GM19023 (cell line): ENCODE measurements around the gene DLK1.

Experiments used
- ATAC-seq: cut with Tn5 transposase; IDR thresholded peaks from one replicate; pipeline ENCODE4 v1.9.1; 2021; ENCODE audit warnings: mild to moderate bottlenecking, moderate library complexity; ENCODE audit not compliant: unreplicated experiment

DLK1 gene

DNA sequence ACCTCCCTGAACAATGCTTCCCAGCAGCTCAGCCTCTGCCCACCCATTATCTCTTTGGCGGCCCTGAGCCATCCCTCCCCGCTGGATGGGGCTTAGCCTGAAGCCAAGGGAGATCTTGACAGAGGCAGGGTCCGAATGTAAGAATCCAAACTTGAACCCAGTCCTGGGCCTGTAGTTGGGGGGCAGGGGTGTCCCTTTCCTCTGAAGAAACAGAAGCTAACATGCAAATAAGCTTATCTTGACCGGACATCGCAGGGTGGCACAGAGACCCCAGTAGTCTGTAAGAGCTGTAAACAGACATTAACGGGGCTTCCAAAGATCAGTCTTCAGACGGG lies 6.0 kb downstream of the DLK1 start:
- no peak for ATAC-seq

DNA sequence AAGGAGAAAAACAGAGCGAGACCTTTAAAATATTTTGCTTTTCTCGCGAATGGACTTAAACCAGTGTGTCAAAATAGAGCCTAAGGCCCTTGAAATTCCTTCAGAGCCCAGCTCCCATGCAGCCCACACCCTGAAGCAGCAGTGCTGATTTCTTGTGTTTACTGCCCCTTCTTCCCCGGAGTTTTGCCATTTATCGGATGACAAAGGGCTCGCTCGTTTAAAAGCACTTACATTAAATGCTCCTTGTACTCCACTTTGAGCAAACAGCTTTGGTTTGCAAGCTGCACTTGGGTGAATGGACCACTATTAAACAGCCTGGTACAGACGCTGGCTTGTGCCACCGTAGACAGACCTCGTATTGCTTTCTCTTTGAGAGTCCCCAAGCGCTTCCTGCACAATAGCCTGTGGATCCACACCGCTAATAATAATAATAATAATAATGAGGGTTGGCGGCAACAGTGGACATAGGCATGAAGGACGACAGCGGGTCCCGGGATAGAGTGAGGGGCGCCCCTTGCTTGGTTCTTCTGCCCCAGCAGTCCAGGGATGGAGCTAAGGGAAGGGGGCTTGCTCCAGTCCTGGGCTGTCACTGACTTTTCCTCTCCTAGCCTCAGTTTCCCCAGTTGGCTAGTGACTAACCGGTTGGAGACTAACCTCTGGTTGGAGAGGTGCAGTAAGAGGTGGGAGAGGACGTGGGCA lies 6.6 kb downstream of the DLK1 start:
- no peak for ATAC-seq

DNA sequence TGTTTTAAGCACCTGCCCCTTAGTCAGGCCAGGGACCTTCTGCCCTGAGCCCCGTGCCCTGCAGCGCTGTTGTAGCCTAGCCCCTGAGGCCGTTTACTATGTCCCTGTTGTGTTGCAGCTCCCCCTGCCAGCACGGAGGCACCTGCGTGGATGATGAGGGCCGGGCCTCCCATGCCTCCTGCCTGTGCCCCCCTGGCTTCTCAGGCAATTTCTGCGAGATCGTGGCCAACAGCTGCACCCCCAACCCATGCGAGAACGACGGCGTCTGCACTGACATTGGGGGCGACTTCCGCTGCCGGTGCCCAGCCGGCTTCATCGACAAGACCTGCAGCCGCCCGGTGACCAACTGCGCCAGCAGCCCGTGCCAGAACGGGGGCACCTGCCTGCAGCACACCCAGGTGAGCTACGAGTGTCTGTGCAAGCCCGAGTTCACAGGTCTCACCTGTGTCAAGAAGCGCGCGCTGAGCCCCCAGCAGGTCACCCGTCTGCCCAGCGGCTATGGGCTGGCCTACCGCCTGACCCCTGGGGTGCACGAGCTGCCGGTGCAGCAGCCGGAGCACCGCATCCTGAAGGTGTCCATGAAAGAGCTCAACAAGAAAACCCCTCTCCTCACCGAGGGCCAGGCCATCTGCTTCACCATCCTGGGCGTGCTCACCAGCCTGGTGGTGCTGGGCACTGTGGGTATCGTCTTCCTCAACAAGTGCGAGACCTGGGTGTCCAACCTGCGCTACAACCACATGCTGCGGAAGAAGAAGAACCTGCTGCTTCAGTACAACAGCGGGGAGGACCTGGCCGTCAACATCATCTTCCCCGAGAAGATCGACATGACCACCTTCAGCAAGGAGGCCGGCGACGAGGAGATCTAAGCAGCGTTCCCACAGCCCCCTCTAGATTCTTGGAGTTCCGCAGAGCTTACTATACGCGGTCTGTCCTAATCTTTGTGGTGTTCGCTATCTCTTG lies 7.6 kb downstream of the DLK1 start:
- no peak for ATAC-seq

DNA sequence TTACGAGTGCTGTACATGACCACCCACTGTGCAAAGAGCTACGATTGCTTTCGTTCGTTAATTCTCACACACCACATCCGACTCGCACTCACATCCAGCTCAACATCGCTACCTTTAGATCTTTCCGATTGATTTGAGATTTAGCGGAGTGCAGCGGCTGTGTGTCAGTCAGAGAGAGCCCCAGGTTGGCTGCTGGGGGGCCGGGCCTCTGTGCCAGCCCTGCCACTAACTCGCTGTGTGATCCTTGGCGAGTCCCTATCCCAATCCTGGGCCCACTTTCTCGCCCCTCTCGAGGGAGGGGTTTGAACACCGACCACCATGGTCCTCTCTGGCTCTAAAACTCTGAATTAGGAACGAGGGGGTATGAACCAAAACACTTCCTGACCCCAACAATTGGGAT lies 8.6 kb downstream of the DLK1 start:
- ATAC-seq = no peak

DNA sequence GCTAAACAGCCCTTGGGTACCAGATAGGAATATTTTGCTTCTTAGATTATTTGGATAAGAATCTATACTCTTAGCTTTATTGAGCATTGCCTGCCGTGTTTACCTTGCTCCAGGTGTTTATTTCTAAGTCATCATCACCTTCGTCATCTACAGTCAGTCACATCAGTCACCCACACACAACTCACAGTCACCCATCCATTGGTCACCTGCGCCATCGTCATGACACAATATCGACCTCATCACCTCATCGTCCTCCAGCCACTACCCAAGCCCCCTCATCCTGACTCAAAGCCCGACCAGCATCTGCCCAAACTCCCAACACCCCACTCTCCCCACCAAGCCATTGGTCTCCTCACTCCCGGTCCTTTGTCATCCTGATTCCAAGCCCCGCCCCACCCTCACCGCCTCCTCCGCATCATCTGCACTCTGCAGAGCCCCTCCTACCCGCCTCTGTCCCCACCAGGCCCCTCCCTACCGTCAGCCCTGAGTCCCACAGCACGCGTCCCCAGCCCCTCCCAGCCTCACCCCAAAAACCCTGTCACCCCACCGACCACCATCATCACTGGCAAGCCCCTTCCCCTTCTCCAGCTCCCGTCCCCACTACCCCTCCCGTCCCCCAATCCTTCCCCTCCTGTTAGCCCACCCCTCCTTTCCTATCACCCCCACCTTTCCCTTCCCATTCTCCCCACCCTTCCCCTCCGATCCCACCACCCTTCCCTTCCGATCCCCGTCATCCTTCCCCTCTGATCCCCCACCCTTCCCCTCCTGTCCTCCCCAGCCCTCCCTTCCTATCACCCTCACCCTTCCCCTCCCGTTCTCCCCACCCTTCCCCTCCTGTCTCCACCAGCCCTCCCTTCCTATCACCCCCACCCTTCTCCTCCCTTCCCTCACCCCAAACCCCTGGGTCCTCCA lies 9.8 kb downstream of the DLK1 start:
- no peak for ATAC-seq

DNA sequence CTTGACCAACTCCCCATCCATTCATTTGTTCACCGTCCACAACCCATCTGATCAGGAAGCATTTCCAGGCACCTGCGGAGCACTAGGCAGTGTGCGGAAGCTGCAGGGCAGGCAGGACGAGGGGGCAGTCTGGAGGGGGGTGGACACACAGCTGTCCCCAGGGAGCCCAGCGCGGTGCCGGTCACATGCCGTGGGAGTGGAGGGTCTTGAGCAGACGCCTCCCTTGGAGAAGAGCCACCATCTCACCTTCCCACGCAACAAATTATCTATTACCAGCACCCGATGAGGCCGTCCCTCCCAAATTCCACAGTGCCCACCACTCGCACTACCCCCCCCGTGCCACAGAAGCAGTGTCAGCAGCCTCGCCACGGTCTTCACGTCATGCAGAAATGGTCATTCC lies 10.8 kb downstream of the DLK1 start:
- ATAC-seq = no peak

DNA sequence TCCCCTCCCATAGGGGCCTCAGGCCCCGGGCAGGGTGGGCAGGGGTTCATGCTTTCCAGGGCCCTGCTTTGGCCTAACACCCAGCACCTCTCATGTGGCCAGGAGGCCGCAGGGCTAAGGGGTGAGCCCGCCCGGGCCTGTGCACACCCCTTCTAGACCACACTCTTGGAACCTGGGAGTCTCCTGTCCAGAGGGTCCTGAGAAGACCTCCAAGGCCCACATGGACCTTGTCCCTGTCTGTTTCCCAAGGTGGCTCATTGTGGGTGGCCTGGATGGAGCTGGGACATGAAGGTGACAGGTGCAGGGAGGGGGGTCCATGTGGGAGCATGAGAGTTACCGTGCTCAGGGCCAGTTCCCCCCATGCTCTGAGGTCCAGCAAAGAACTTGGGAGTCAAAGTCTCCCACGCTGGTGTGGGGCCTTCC lies 11.6 kb downstream of the DLK1 start:
- no peak for ATAC-seq

DNA sequence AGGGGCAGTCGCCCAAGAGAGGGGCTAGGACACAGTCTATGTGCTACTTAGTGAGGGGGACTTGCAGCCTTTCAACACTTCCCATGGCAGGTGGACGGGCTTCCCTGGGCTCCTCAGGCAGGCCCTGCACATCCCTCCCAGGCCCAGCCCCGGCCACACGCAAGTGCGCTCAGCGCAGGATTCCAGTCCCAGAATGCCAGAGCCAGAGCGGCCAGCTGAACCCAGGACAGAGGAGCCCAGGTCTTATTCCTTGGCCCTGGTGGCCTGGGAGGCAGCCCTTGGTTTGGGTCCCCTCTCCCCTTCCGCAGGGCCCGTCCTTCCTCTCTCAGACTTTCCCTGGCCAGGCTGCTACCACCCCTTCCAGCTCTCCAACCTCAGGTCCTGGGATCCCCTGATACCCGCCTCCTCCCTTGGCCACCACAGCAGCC lies 12.0 kb downstream of the DLK1 start:
- ATAC-seq = no peak

DNA sequence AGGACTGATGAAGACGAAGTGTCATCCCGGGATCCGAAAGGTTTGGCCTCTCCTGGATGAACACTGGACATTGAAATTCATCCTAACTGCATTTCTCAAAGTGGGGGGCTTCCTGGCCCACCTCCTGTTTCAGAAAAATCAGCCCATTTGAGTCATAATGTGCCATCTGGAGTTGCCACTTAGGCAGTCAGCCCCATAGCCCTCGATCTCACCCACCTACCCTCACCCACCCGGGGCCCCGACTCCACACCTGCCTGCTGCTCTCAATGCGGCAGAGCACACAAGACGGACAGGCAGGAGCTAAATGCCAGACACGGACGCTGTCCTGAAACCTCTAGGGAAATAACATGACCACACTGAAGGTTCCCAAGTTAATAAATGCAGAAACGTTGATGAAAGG lies 12.6 kb downstream of the DLK1 start:
- ATAC-seq = no peak

DNA sequence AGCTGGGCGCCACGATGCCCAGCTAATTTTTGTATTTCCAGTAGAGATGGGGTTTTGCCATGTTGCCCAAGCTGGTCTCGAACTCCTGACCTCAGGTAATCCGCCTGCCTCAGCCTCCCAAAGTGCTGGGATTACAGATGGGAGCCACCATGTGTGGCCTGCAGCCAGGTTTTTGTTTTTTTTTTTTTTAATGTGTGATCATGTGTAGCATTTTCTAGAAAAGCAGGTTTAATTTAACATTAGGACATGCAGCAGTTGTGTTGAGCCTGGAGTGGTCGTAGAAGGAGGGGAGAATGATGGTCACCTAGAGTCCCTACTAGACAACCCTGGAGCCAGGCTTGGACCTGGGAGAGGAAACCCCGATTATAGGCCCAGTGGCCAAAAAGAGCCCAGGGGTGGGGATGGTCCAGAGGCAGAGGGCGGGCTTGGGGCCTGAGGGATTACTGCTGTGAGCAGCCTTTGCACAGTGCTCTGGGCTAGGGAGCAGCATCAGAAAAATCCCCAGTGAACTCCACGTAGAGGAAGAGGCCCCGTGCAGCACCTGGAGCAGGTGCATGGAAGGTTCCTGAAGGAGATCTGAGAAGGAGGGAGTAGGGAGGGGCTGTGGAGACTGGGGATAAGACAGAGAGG lies 13.6 kb downstream of the DLK1 start:
- ATAC-seq = no peak

DNA sequence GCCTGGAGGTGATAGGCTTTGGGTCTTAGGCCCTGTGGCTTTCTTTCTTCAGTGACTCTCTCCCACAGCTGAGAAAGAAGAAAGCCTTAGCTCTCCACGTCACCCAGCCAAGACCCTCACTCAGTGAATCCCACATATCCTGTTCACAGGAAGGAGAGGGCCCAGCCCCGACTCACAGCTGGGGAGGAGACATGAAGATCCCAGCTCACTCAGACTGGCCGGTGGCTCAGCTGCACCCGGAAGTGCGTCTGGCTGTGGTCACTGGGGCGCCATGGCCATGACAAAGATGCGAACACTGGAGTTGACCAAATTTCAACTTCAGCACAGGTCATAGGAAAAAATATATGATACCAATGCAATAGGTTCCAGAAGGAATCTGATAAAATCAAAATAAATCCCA lies 14.2 kb downstream of the DLK1 start:
- no peak for ATAC-seq

DNA sequence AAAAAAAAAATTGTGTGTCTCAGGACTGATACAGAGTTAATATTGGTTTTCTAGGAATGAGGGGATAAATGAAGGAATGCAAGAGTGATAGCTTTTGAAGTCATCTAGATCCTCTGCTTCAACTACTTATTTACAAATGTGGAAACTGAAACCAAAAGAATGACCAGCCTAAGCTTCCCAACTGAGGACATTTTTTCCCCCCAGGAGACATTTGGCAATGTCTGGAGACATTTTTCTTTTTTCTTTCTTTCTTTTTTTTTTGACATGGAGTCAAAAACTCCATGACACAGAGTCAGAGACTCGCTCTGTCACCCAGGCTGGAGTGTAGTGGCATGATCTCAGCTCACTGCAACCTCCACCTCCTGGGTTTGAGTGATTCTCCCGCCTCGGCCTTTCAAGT lies 15.3 kb downstream of the DLK1 start:
- ATAC-seq = no peak

DNA sequence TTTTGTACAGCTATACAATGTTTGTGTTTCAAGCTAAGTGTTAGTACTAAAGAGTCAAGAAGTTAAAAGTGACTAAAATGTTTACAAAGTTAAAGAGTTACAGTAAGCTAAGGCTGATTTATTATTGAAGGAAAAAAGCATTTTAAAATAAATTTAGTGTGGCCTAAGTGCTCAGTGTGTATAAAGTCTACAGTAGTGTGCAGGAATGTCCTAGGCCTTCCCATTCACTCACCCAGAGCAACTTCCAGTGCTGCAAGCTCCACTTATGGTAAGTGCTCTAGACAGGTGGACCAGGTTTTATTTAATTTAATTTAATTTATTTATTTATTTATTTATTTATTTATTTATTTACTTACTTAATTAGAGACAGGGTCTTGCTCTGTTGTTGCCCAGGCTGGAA lies 19.6 kb downstream of the DLK1 start:
- ATAC-seq = no peak

DNA sequence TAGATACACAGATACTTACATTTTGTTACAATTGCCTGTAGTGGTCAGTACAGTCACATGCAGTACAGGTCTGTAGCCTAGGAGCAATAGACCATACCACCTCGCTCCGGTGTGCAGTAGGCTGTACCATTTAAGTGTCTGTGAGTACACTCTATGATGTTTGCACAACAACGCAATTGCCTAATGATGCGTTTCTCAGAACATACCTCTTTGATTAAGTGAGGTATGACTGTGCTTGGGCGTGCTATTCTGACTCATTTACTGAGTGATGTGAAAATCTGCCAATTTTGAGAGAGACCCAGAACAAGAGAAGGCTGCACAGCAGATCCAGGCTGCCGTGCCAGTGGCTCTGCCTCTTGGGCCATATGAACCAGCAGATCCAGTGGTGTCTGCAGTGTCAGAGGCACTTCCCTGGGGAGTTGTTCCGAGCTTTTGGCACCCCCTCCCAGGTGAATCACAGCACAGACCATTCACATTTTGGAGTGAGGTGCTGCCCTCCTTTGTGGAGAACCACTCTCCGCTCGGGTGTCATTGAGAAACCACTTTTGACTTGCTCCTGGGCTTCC lies 20.4 kb downstream of the DLK1 start:
- ATAC-seq = no peak

DNA sequence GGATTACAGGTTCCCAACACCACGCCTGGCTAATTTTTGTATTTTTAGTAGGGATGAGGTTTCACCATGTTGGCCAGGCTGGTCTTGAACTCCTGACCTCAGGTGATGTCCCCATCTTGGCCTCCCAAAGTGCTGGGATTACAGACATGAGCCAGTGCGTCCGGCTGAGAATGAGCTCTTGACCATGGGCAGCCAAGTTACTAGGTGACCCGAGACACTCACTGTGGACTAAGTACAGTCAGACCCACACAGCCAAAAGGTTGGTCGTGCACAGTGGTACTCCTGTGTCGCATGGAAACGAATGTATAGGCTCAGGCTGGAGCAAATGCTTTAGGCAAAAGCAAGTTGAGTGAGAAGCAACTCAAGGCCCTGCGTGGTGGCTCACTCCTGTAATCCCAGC lies 21.0 kb downstream of the DLK1 start:
- ATAC-seq = no peak

DNA sequence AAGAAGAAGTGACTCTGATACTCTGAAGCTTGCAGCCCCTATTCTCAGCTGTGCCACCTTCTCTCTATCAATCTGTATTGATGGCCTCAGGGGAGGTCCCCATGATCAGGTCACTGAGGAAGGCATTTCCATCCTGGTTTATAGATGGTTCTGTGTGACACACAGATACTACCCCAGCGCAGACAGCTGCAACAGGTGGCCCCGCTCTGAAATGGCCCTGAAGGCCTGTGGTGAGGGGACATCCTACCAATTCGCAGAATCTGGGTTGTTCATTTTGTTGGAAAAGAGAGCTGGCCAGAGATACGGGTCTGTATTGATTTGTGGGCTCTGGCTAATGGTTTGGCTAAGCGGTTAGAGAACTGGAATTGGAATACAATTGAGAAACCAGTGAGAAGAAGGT lies 21.7 kb downstream of the DLK1 start:
- no peak for ATAC-seq

DNA sequence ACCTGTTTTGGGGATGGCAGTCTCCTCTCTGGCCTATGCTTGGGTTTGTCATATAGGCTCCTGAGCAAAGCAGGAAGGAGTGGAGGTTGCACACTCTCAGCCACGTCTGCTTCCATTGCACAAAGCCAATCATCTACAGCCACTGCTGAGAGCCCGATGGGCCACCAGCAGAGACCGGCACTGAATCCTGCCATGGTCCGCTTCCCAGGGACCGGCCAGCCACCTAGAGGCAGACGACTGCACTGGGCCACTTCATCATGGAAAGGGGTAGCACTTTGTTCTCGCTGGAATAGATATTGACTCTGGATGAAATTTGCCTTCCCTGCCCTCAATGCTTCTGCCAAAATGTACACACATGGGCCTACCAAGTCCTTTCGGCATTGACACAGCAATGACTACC lies 22.3 kb downstream of the DLK1 start:
- ATAC-seq = no peak

DNA sequence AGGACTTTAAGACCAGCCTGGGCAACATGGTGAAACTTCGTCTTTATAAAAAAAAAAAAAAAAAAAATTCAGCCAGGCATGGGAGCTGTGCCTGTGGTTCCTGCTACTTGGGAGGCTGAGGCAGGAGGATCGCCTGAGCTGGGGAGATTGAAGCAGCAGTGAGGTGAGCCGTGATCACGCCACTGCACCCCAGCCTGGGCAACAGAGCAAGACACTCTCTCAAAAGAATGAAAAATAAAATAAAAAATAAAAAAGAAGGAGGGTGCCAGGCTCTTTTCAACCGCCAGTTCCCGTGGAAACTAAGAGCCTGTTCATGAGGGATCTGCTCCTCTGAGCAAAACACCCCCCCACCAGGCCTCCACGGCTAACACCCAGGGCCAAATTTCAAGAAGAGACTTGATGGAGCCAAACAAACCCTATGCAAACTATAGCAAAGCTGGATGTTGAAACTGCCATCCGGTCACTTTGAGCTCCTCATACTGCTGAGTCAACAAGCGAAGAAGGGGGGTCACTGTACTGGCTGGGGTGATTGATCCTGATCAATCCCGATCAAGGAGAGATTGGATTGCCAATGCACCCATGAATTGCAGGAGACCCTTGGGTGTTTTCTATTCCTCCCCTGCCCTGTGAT lies 23.4 kb downstream of the DLK1 start:
- no peak for ATAC-seq

DNA sequence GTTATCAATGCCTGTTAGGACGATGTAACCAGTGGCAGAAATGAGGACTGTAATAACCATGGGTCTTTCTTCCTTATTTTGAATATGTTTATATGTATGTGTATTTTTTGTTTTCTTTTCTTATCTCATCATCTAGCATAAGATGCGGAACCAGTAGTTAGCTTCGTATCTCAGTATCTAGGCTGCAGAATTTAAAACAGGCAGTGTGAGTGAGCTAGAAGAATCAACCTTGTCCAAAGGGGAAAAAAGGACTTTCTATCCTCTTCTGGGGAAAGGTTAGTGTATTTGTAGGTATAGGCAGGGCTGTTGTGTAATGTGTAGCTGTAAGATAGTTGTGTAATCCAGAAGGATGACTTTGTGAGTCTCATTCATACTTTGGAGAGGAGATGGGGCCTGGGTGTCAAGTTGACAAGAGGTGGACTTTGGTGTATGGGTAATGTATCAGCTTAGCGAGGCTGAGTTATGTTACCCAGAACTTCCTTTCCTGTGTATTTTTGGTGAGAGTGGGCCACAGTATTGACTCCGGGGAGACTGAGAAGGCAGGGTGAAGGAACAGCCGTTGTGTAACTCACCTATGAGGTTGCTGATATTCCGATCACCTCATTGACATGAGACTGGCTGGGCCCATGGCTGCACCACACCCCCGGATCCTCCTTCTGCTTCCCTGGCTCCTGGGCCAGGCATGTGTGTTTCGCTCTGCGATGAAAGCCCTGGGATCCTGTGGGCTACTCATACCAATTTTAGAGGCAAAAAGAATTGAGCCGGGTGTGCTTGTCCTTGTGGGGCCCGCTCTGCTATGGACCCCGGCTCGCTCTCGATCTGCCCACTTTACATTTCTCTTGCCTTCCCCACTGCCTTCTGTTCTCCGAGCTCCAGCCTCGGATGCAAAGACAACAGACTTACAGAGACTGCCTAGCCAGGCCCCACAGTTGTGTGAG lies 24.3 kb downstream of the DLK1 start:
- ATAC-seq = no peak
